Astrocyte (in vitro differentiated cells and primary cell): ENCODE measurements around the gene IL1RAP. TPM values are rescaled to one million over a fixed set of nuclear protein-coding genes. Genes with fewer than 3 reads are reported as not detected.

ENCODE experiments used
- DNase-seq: peaks from one replicate; pipeline ENCODE4 v3.0.0-alpha.2; 2010; ENCODE audit warnings: low read depth
- FAIRE-seq: peaks from 2 replicates; lab custom pipeline; 2011; peaks lifted over from hg19 to GRCh38; lab: Jason Lieb, UNC
- H2AFZ ChIP-seq: 2 replicates; pipeline ENCODE4 v1.6.0; 2012; ENCODE audit warnings: low read depth, low read length, inconsistent platforms
- H3K27ac ChIP-seq: 2 replicates; pipeline ENCODE4 v1.5.1; 2011; ENCODE audit warnings: low read depth, low read length, inconsistent platforms
- H3K27me3 ChIP-seq: 2 replicates; pipeline ENCODE4 v1.6.0; 2011; ENCODE audit warnings: low read length, inconsistent platforms; ENCODE audit not compliant: insufficient read depth
- H3K36me3 ChIP-seq: 2 replicates; pipeline ENCODE4 v1.5.1; 2011; ENCODE audit warnings: low read length, inconsistent platforms; ENCODE audit not compliant: insufficient read depth
- H3K4me1 ChIP-seq: 2 replicates; pipeline ENCODE4 v1.5.1; 2011; ENCODE audit warnings: low read length, inconsistent platforms; ENCODE audit not compliant: insufficient read depth
- H3K4me2 ChIP-seq: 2 replicates; pipeline ENCODE4 v1.6.0; 2012; ENCODE audit warnings: low read length, inconsistent platforms
- H3K4me3 ChIP-seq: 2 replicates; pipeline ENCODE4 v1.5.1; 2011; ENCODE audit warnings: low read depth, mild to moderate bottlenecking, low read length, inconsistent platforms; ENCODE audit not compliant: insufficient read depth
- H3K79me2 ChIP-seq: 2 replicates; pipeline ENCODE4 v1.6.0; 2012; ENCODE audit warnings: mild to moderate bottlenecking, low read length, inconsistent platforms; ENCODE audit not compliant: insufficient read depth
- H3K9ac ChIP-seq: 2 replicates; pipeline ENCODE4 v1.6.0; 2012; ENCODE audit warnings: mild to moderate bottlenecking, low read length, inconsistent platforms
- H3K9me3 ChIP-seq: 2 replicates; pipeline ENCODE4 v1.5.1; 2012; ENCODE audit warnings: low read depth, mild to moderate bottlenecking, low read length, inconsistent platforms; ENCODE audit not compliant: insufficient read depth
- H4K20me1 ChIP-seq: 2 replicates; pipeline ENCODE4 v1.6.0; 2012; ENCODE audit warnings: low read length, inconsistent platforms; ENCODE audit not compliant: insufficient read depth
- H3K27ac Mint-ChIP-seq: one replicate; pipeline ENCODE4 v1.8.0; 2021; ENCODE audit warnings: mild to moderate bottlenecking, mixed read lengths; ENCODE audit not compliant: unreplicated experiment
- H3K27me3 Mint-ChIP-seq: one replicate; pipeline ENCODE4 v1.8.0; 2021; ENCODE audit warnings: low read depth, mixed read lengths; ENCODE audit not compliant: unreplicated experiment
- H3K36me3 Mint-ChIP-seq: one replicate; pipeline ENCODE4 v1.8.0; 2021; ENCODE audit warnings: low read depth, mixed read lengths; ENCODE audit not compliant: unreplicated experiment
- H3K4me1 Mint-ChIP-seq: one replicate; pipeline ENCODE4 v1.8.0; 2021; ENCODE audit warnings: low read depth, mixed read lengths; ENCODE audit not compliant: unreplicated experiment
- H3K4me3 Mint-ChIP-seq: one replicate; pipeline ENCODE4 v1.8.0; 2021; ENCODE audit warnings: mild to moderate bottlenecking, moderate library complexity, mixed read lengths; ENCODE audit not compliant: unreplicated experiment
- H3K9me3 Mint-ChIP-seq: one replicate; pipeline ENCODE4 v1.8.0; 2021; ENCODE audit warnings: mild to moderate bottlenecking, mixed read lengths; ENCODE audit not compliant: unreplicated experiment
- CTCF ChIP-seq: IDR thresholded peaks from 2 replicates; pipeline ENCODE4 v1.5.1; 2011; ENCODE audit warnings: low read depth, mild to moderate bottlenecking, inconsistent platforms, low read length, moderate library complexity; ENCODE audit not compliant: insufficient read depth
- EZH2 ChIP-seq: IDR thresholded peaks from 2 replicates; pipeline ENCODE4 v1.6.1; 2012; ENCODE audit warnings: mild to moderate bottlenecking, low read length, inconsistent platforms; ENCODE audit not compliant: insufficient read depth
- total RNA-seq: library from RNA; stranded (reverse); gene quantifications from 2 replicates; pipeline ENCODE4 v1.2.1, GENCODE V29; 2021

The IL1RAP gene
- total RNA-seq, 1 donor from 2014 or later: 19.4 TPM

GRCh38 chr3:190566043-190566933 lies 52.4 kb downstream of the IL1RAP start:
- H3K27me3 Mint-ChIP-seq: no peaks in the 10 kb centered on the region
- peak; percentile 97 for FAIRE-seq

GRCh38 chr3:190568036-190568435 lies 54.2 kb downstream of the IL1RAP start:
- H3K4me3 Mint-ChIP-seq: no peak overlapping the region
- Histone ChIP-seq H3K79me2 (no peaks in the 10 kb centered on the region), H3K36me3 (no peaks in the 10 kb centered on the region), H4K20me1 (no peaks in the 10 kb centered on the region), H2AFZ (no peak overlapping the region), H3K9me3 (no peaks in the 10 kb centered on the region), H3K27ac (no peak overlapping the region), H3K9ac (no peak overlapping the region), H3K4me2 (no peak overlapping the region), H3K27me3 (no peaks in the 10 kb centered on the region), H3K4me1 (peaks cover 11% of the 10 kb centered on the region), H3K4me3 (no peak overlapping the region)
- no peak for DNase-seq
- peaks cover 35% of the 10 kb centered on the region for H3K4me1 Mint-ChIP-seq
- H3K27me3 Mint-ChIP-seq: no peaks in the 10 kb centered on the region
- peaks cover 3% of the 10 kb centered on the region for H3K36me3 Mint-ChIP-seq
- H3K9me3 Mint-ChIP-seq: peaks cover 2% of the 10 kb centered on the region
- TF ChIP-seq EZH2 (no peak), CTCF (no peak)
- no peak for FAIRE-seq
- H3K27ac Mint-ChIP-seq: no peak overlapping the region

More at GRCh38 chr3:190566043-190566933, 52.4 kb downstream of the IL1RAP start:
- no peaks in the 10 kb centered on the region for H3K9me3 ChIP-seq
- H3K27me3 ChIP-seq: no peaks in the 10 kb centered on the region
- peak overlapping the region; percentile 42 for H2AFZ ChIP-seq
- peak overlapping the region; percentile 65 for H3K9ac ChIP-seq
- H3K79me2 ChIP-seq: no peaks in the 10 kb centered on the region
- H4K20me1 ChIP-seq: no peaks in the 10 kb centered on the region
- Mint-ChIP-seq H3K9me3 (peaks cover 2% of the 10 kb centered on the region), H3K4me3 (no peak overlapping the region), H3K27ac (peak overlapping the region; percentile 87), H3K36me3 (peaks cover 3% of the 10 kb centered on the region), H3K4me1 (peaks cover 41% of the 10 kb centered on the region)
- no peak overlapping the region for H3K4me3 ChIP-seq
- peak overlapping the region; percentile 92 for H3K27ac ChIP-seq
- peak; percentile 100 for DNase-seq
- peak overlapping the region; percentile 54 for H3K4me2 ChIP-seq
- peaks cover 11% of the 10 kb centered on the region for H3K4me1 ChIP-seq
- TF ChIP-seq EZH2 (no peak), CTCF (no peak)
- H3K36me3 ChIP-seq: no peaks in the 10 kb centered on the region

GRCh38 chr3:190574473-190574872 lies 60.6 kb downstream of the IL1RAP start:
- Histone ChIP-seq H4K20me1 (no peaks in the 10 kb centered on the region), H3K4me3 (no peak overlapping the region), H3K9ac (no peak overlapping the region), H3K79me2 (no peaks in the 10 kb centered on the region), H2AFZ (no peak overlapping the region), H3K27me3 (no peaks in the 10 kb centered on the region), H3K4me2 (no peak overlapping the region), H3K4me1 (no peaks in the 10 kb centered on the region), H3K27ac (no peak overlapping the region), H3K9me3 (no peaks in the 10 kb centered on the region), H3K36me3 (no peaks in the 10 kb centered on the region)
- H3K9me3 Mint-ChIP-seq: no peaks in the 10 kb centered on the region
- no peak overlapping the region for H3K4me3 Mint-ChIP-seq
- no peaks in the 10 kb centered on the region for H3K27me3 Mint-ChIP-seq
- TF ChIP-seq EZH2 (no peak), CTCF (no peak)
- peaks cover 3% of the 10 kb centered on the region for H3K36me3 Mint-ChIP-seq
- no peak overlapping the region for H3K27ac Mint-ChIP-seq
- peaks cover 11% of the 10 kb centered on the region for H3K4me1 Mint-ChIP-seq
- no peak for FAIRE-seq
- DNase-seq: no peak
